Peyer's patch (tissue), 4 donors: ENCODE data around the gene CDC42EP2. TPM values are rescaled to one million over a fixed set of nuclear protein-coding genes. Genes with fewer than 3 reads are reported as not detected.

Experiments
- DNase-seq, 3 donors: peaks; one replicate each; pipeline ENCODE4 v3.0.0-alpha.2; 2017 to 2019
- H3K27ac ChIP-seq, 4 donors: fragments of 200-600 bp; sonication (generic); one replicate each; pipeline ENCODE4 v1.5.1; 2016 to 2019
- H3K27me3 ChIP-seq, 2 donors: fragments of 200-600 bp; sonication (generic); one replicate each; pipeline ENCODE4 v1.5.1; 2019
- H3K36me3 ChIP-seq, 3 donors: fragments of 200-600 bp; sonication (generic); one replicate each; pipeline ENCODE4 v1.5.1; 2016 to 2019
- H3K4me1 ChIP-seq, 4 donors: fragments of 200-600 bp; sonication (generic); one replicate each; pipeline ENCODE4 v1.5.1; 2016 to 2019
- H3K4me3 ChIP-seq, 4 donors: fragments of 200-600 bp; sonication (generic); 1 replicate in 3 of 4; 2 replicates in 1 of 4; pipeline ENCODE4 v1.5.1; 2016 to 2019; ENCODE audit warnings: mild to moderate bottlenecking in 1 of 4
- H3K9me3 ChIP-seq, 4 donors: fragments of 200-600 bp; sonication (generic); one replicate each; pipeline ENCODE4 v1.5.1; 2016 to 2019; ENCODE audit warnings: mild to moderate bottlenecking in 1 of 4
- POLR2A ChIP-seq, 2 donors: fragments of 450-650 bp; IDR thresholded peaks; one replicate each; pipeline ENCODE4 v1.5.1; 2017; ENCODE audit warnings: antibody characterized with exemption in 2 of 2, mild to moderate bottlenecking in 2 of 2, moderate library complexity in 2 of 2
- total RNA-seq, 4 donors: library from RNA; depleted of rRNA; stranded (reverse); fragments of >200 nt; gene quantifications; one replicate each; pipeline ENCODE4 v1.1.0, GENCODE V29; 2016
- TF ChIP-seq, protein P1 (sequence below), 6 experiments: fragments of 450-650 bp in 4 of 6; fragments of 200-600 bp in 2 of 6; sonication (generic) in 1 of 6; IDR thresholded peaks; one replicate each; pipeline ENCODE4 v1.5.1; 2017 to 2019; ENCODE audit warnings: antibody characterized with exemption in 6 of 6, mild to moderate bottlenecking in 3 of 6, moderate library complexity in 1 of 6

Gene CDC42EP2
- total RNA-seq, 4 donors from 2014 or later = 13.2 to 26.9 (median 24.7) TPM

DNA sequence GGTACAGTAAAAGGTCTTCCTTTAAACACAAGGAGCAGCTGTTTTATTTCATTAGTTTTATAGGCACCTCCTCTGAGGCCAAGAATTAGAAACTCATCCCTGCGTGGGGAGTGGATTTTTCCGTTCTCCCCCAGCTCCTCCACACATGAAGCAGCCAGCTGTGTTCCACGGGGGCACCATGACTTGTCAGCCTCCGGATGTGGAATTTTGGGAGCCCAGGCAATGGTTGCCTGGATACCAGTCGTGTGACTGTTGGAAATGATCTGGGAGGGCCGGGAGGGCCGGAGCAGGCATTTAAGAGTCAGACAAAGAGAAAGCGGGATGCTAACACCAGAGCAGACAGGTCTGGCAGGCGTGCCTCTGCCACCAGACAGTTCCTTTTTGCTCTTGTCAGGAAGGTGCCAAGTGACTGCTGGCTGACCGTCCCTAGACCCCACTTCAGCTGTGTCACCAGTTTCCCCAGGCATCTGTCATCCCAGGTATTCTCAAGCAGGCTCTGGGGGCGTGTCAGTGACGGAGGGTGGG is 15.9 kb upstream of the CDC42EP2 start:
- no peaks in the 10 kb centered on the region for H3K27me3 ChIP-seq
- H3K4me3 ChIP-seq = no peak overlapping the region
- no peaks in the 10 kb centered on the region for H3K9me3 ChIP-seq
- H3K4me1 ChIP-seq = peaks cover 0 to 33% (median 0%) of the 10 kb centered on the region in 4 donors
- DNase-seq = peak in 1 of 3 donors; percentile 58
- H3K27ac ChIP-seq = peak overlapping the region; percentile 44 to 92 (median 70)
- TF ChIP-seq, protein P1, sequence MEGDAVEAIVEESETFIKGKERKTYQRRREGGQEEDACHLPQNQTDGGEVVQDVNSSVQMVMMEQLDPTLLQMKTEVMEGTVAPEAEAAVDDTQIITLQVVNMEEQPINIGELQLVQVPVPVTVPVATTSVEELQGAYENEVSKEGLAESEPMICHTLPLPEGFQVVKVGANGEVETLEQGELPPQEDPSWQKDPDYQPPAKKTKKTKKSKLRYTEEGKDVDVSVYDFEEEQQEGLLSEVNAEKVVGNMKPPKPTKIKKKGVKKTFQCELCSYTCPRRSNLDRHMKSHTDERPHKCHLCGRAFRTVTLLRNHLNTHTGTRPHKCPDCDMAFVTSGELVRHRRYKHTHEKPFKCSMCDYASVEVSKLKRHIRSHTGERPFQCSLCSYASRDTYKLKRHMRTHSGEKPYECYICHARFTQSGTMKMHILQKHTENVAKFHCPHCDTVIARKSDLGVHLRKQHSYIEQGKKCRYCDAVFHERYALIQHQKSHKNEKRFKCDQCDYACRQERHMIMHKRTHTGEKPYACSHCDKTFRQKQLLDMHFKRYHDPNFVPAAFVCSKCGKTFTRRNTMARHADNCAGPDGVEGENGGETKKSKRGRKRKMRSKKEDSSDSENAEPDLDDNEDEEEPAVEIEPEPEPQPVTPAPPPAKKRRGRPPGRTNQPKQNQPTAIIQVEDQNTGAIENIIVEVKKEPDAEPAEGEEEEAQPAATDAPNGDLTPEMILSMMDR (IDR thresholded peaks at IDR 0.05) = no peak
- no peak for TF ChIP-seq POLR2A (IDR thresholded peaks at IDR 0.05)
- peaks cover 0 to 4% (median 0%) of the 10 kb centered on the region in 3 donors for H3K36me3 ChIP-seq

DNA sequence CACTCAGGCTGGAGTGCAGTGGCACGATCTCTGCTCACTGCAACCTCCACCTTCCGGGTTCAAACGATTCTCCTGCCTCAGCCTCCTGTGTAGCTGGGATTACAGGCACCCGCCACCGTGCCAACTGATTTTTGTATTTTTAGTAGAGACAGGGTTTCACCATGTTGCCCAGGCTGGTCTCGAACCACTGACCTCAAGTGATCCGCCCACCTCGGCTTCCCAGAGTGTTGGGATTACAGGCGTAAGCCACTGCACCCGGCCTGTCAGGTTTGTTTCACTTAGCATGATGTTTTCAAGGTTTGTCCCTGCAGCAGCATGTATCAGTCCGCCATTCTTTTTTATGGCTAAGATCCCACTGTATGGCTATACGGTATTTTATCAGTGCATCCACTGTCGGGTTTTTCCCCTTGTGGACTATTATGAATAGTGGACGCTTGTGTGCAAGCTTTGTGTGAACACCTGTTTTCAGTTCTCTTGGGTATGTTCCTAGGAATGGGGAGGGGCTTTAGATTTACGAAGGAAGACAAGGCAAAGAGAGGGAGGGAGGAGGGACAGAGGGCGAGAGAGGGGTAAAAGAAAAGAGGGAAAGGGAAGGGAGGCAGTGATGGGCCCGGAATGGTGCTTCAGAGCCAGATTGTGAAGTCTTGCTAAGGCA is 13.9 kb upstream of the CDC42EP2 start:
- Histone ChIP-seq H3K4me1 (peaks cover 0 to 44% (median 0%) of the 10 kb centered on the region in 4 donors), H3K27me3 (no peaks in the 10 kb centered on the region), H3K36me3 (peaks cover 0 to 4% (median 0%) of the 10 kb centered on the region in 3 donors), H3K27ac (no peak overlapping the region), H3K9me3 (no peaks in the 10 kb centered on the region), H3K4me3 (no peak overlapping the region)
- DNase-seq = no peak
- TF ChIP-seq, protein P1 (IDR thresholded peaks at IDR 0.05) = no peak
- TF ChIP-seq POLR2A (IDR thresholded peaks at IDR 0.05) = no peak

DNA sequence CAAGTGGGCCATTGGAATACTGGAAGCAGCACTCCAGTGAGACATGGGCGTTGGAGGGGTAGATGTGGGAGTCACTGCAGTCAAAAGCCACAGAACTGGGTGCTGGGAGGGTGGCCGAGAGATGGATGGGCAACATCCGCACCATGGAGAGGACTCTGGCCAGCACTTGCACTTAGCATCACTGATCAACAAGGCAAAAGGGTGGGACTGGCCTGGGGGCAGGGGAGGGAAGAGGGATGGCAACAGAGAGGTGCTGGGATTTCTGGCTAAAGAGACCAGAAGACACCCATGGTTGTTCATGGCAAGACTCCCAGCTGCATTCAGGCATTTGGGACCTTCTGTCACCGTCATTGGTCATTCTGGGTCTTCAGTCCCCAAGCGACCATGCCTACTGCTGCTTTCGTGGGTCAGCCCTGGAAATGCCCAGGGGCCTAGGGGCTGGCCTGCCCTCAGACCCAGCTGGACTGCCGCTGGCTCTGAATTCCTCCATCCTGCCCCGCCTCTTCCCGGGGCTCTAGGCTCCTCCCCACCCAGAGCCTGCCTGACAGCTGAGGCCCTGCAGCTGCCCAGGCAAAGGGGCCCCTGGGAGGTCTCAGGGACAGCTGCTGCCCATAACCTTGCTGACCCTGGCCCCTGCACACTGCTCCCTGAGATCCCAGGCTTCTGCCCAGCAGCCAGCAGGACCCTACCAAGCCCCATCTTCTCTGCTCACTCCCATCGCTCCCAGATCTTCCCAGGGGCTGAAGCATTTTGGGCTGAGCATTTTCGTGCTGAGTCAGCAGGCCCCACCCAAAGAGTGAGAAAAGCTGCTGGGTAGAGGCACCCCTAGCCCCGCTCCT is 13.0 kb upstream of the CDC42EP2 start:
- no peak for DNase-seq
- Histone ChIP-seq H3K4me1 (peaks cover 0 to 44% (median 0%) of the 10 kb centered on the region in 4 donors), H3K27ac (peak overlapping the region in 3 of 4 donors; percentile 13 to 45 (median 22)), H3K4me3 (no peak overlapping the region), H3K27me3 (no peaks in the 10 kb centered on the region), H3K9me3 (no peaks in the 10 kb centered on the region), H3K36me3 (no peaks in the 10 kb centered on the region)
- TF ChIP-seq, protein P1 (IDR thresholded peaks at IDR 0.05) = no peak
- TF ChIP-seq POLR2A (IDR thresholded peaks at IDR 0.05) = no peak

DNA sequence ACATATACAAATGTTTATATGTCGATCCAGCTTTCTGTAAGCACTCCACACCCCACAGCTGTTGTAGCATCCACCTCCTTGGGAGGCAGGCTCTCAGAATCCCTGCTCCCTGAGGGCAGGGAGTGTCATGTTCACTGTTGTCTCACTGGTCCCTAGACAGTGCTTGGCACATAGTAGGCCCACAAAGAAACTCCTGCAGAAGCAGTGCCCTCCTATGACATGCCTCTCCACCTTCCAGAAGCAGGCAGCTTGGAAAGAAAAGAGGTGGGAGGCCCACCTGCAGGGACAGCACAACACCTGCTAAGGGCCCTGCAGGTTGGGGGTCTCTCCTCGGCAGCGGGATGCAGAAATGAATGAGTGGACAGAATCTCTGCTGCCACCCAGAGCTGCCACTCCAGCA is 11.1 kb upstream of the CDC42EP2 start:
- Histone ChIP-seq H3K27me3 (no peaks in the 10 kb centered on the region), H3K36me3 (no peaks in the 10 kb centered on the region), H3K9me3 (no peaks in the 10 kb centered on the region), H3K4me1 (peaks cover 0 to 36% (median 0%) of the 10 kb centered on the region in 4 donors), H3K4me3 (no peak overlapping the region), H3K27ac (no peak overlapping the region)
- DNase-seq = no peak
- TF ChIP-seq, protein P1 (IDR thresholded peaks at IDR 0.05) = no peak
- no peak for TF ChIP-seq POLR2A (IDR thresholded peaks at IDR 0.05)

DNA sequence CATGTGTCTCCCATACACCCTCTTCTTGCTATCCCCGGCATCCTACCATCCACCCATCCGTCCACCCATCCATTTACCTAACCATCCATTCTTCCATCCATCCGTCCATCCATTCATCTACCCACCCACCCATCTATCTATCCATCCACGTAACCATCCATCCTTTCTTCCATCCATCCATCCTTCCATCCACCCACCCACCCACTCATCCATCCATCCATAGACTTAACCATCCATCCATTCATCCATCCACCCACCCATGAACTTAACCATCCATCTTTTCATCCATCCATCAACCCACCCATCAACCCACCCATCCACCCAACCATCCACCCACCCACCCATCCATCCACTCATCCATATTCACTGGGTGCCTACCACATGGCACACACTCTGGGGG is 10.6 kb upstream of the CDC42EP2 start:
- H3K4me3 ChIP-seq = no peak overlapping the region
- no peaks in the 10 kb centered on the region for H3K27me3 ChIP-seq
- peaks cover 0 to 38% (median 0%) of the 10 kb centered on the region in 4 donors for H3K4me1 ChIP-seq
- DNase-seq = no peak
- H3K9me3 ChIP-seq = no peaks in the 10 kb centered on the region
- no peaks in the 10 kb centered on the region for H3K36me3 ChIP-seq
- TF ChIP-seq POLR2A (IDR thresholded peaks at IDR 0.05) = no peak
- TF ChIP-seq, protein P1 (IDR thresholded peaks at IDR 0.05) = no peak
- no peak overlapping the region for H3K27ac ChIP-seq
